Neutrophil (primary cell): Measurements from ENCODE around the gene LGALS9.
"Not testable (repeated sequence)": the region's sequence is repeated elsewhere in the genome, so short reads cannot be mapped to it uniquely, and the experiment has no call there.

Experiments
- H3K27ac ChIP-seq: fragments of 200-600 bp; sonication (generic); 2 replicates; pipeline ENCODE4 v1.5.1; 2016; ENCODE audit warnings: mild to moderate bottlenecking, moderate library complexity
- H3K27me3 ChIP-seq: fragments of 200-600 bp; sonication (generic); 2 replicates; pipeline ENCODE4 v1.6.0; 2016; ENCODE audit warnings: mild to moderate bottlenecking
- H3K36me3 ChIP-seq: fragments of 200-600 bp; sonication (generic); 2 replicates; pipeline ENCODE4 v1.5.1; 2017
- H3K4me1 ChIP-seq, 2 experiments: fragments of 200-600 bp in 1 of 2; sonication (generic) in 1 of 2; 1 replicate in 1 of 2; 2 replicates in 1 of 2; pipeline versions ENCODE4 v1.5.1 to v1.6.1; 2013 to 2016; ENCODE audit warnings: low read depth in 1 of 2, low read length in 1 of 2, mild to moderate bottlenecking in 1 of 2, moderate library complexity in 1 of 2; ENCODE audit not compliant: control insufficient read depth in 1 of 2, insufficient read depth in 1 of 2
- H3K4me3 ChIP-seq, 2 experiments: fragments of 200-600 bp in 1 of 2; sonication (generic) in 1 of 2; 1 replicate in 1 of 2; 2 replicates in 1 of 2; pipeline ENCODE4 v1.5.1; 2013 to 2016; ENCODE audit warnings: low read depth in 1 of 2, low read length in 1 of 2, mild to moderate bottlenecking in 1 of 2, moderate library complexity in 1 of 2
- H3K9me3 ChIP-seq: fragments of 200-600 bp; sonication (generic); 2 replicates; pipeline ENCODE4 v1.5.1; 2016
- TF ChIP-seq, protein P1 (sequence below): fragments of 200-600 bp; sonication (generic); IDR thresholded peaks from 2 replicates; pipeline ENCODE4 v1.5.1; 2016; ENCODE audit warnings: antibody characterized with exemption

The LGALS9 gene

DNA sequence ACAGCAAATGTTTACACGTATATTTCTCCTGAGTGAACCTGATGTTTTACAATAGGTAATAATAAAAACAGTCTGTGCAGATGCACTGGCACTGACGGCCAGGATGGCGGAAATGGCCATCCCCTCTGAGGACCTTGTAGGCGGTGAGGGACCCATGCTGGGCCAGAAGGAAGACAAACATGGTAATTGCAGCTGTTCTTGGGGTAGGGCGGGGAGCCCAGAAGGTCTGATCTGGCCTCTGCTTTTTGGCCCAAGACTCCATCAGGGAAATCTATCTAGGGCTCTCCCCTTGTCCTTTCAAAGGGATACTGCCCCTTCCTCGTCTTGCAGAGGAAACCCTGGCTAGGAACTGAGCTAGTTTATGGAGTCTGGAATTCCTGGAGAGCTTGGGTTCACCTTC, 7.4 kb upstream of the LGALS9 start:
- no peaks in the 10 kb centered on the region for H3K27me3 ChIP-seq
- H3K36me3 ChIP-seq, result peaks cover 69% of the 10 kb centered on the region
- no peaks in the 10 kb centered on the region for H3K4me1 ChIP-seq
- no peaks in the 10 kb centered on the region for H3K9me3 ChIP-seq
- no peak overlapping the region for H3K27ac ChIP-seq
- TF ChIP-seq, protein P1, sequence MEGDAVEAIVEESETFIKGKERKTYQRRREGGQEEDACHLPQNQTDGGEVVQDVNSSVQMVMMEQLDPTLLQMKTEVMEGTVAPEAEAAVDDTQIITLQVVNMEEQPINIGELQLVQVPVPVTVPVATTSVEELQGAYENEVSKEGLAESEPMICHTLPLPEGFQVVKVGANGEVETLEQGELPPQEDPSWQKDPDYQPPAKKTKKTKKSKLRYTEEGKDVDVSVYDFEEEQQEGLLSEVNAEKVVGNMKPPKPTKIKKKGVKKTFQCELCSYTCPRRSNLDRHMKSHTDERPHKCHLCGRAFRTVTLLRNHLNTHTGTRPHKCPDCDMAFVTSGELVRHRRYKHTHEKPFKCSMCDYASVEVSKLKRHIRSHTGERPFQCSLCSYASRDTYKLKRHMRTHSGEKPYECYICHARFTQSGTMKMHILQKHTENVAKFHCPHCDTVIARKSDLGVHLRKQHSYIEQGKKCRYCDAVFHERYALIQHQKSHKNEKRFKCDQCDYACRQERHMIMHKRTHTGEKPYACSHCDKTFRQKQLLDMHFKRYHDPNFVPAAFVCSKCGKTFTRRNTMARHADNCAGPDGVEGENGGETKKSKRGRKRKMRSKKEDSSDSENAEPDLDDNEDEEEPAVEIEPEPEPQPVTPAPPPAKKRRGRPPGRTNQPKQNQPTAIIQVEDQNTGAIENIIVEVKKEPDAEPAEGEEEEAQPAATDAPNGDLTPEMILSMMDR, result no peak
- no peak overlapping the region for H3K4me3 ChIP-seq

DNA sequence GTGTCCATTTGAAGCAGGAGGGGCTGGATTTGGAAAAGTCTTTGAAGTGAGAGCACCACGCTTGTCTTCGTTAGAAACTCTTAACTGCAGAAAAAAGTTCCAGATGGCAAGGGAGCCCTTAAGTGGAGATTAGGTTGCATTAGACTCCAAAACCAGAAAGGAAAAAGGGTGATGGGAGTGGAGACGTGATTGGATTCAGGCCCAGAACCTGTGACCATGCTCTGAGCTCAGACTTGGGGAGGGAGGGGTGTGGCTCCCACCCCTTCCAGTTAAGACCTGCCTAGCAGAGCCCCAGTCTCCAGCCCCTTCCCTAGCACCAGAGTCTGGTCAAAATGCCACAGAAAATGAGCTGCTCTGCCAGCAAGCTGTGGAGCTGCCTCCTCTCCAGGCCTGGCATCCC, 6.4 kb upstream of the LGALS9 start:
- Histone ChIP-seq H3K27me3 (no peaks in the 10 kb centered on the region), H3K4me3 (no peak overlapping the region), H3K27ac (no peak overlapping the region), H3K36me3 (peaks cover 64% of the 10 kb centered on the region), H3K9me3 (no peaks in the 10 kb centered on the region), H3K4me1 (no peaks in the 10 kb centered on the region)
- TF ChIP-seq, protein P1, result no peak

DNA sequence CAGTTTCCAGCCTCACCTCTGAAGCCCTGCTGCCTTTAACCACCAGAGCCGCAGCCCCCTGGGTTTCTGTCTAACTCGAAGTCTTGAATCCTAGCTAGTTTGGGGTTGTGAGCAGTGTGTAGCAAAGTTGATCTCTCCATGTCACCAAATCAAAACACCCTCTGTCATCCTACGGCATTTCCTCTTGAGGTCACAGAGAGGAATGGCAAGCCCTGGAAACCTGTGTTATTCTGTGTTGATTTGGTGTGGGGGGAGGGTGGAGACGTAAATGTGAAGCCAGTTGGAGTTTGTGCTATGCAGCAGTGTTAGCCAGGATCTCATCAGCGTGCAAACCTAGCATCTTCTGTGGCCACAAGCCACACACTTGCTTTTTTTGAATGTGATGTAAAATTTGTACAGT, 5.1 kb upstream of the LGALS9 start:
- Histone ChIP-seq H3K27me3 (no peaks in the 10 kb centered on the region), H3K9me3 (no peaks in the 10 kb centered on the region), H3K4me3 (no peak overlapping the region), H3K36me3 (peaks cover 51% of the 10 kb centered on the region), H3K27ac (no peak overlapping the region), H3K4me1 (peaks cover 4 to 5% of the 10 kb centered on the region in 2 experiments)
- TF ChIP-seq, protein P1, result no peak

DNA sequence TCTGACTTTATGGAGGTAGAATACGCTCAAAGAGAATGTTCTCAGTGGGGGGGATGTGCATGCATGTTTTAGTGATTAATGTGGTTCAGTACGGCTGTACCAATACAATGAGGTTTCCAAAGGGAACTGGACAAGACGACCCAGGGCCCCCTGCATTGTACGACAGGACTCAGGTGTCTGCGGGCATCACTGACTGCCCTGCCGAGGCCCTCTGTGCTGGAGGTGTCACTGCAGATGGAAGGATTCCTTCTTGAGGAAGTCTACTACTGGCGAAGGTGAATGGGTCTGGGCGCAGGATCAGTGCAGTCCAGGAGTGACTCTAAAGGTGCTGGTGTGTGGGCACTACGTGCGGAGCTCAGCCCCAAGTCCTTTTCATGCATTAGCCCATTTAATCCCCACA, 3.5 kb upstream of the LGALS9 start:
- H3K4me1 ChIP-seq, result peaks cover 16 to 22% of the 10 kb centered on the region in 2 experiments

DNA sequence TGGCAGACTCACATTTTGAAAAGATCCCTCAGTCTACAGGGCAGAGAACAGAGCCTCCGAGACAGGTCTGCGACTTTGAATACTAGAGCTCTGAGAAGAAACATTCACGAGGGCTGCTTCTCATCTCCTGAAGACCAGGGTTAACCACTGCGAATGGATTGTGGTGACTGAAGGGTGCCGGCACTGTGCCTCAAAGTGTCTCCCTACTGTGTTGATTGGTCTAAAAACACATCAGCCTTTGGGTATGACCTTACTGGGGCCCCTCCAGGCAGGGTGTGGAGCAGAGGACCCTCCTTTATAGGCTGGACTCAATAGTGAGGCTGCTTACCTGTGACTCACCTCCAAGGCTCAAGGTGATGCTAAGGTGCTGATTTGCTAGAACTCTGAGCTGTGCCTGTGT, 2.6 kb upstream of the LGALS9 start:
- Histone ChIP-seq H3K4me1 (peaks cover 24 to 31% of the 10 kb centered on the region in 2 experiments), H3K9me3 (no peaks in the 10 kb centered on the region), H3K27me3 (no peaks in the 10 kb centered on the region), H3K36me3 (peaks cover 25% of the 10 kb centered on the region), H3K27ac (no peak overlapping the region), H3K4me3 (no peak overlapping the region)
- TF ChIP-seq, protein P1, result no peak

More for the DNA sequence above, 3.5 kb upstream of the LGALS9 start:
- no peaks in the 10 kb centered on the region for H3K27me3 ChIP-seq
- TF ChIP-seq, protein P1, result no peak
- no peak overlapping the region for H3K27ac ChIP-seq
- peaks cover 34% of the 10 kb centered on the region for H3K36me3 ChIP-seq
- H3K4me3 ChIP-seq, result no peak overlapping the region
- H3K9me3 ChIP-seq, result no peaks in the 10 kb centered on the region

DNA sequence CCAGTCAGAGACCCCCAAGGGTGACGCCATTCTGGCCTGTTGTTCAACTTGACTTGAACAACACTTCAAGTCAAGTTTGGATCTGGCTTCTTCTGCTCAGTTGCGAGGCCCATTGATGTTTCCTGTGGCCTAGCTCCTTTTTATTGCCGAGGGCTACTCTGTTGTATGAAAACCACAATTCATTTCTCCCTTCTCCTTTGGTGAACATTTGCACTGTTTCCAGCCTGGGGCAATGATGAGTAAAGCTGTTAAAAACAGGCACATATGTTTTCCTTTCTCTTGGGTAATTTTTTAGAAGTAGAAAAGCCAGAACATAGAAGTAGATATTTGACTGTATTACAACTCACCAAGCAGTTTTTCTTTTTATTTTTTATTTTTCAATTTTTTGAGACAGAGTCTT, 1.7 kb upstream of the LGALS9 start:
- H3K4me1 ChIP-seq, result peaks cover 24 to 38% of the 10 kb centered on the region in 2 experiments
- not testable (repeated sequence) for H3K27me3 ChIP-seq, H3K27ac ChIP-seq, H3K9me3 ChIP-seq, H3K4me3 ChIP-seq
- peaks cover 16% of the 10 kb centered on the region for H3K36me3 ChIP-seq
